Astrocyte of the hippocampus (primary cell): ENCODE results near the gene SPTBN1.
A peak's percentile ranks its signal among the peaks of the same experiment; 100 is the strongest.

ENCODE experiments used
- DNase-seq: peaks from one replicate; pipeline ENCODE4 v3.0.0; 2011; ENCODE audit warnings: low read depth, low spot score

Gene SPTBN1

GRCh38 chr2:54434229-54434628, 21.9 kb upstream of the SPTBN1 start:
- DNase-seq, result no peak

DNA sequence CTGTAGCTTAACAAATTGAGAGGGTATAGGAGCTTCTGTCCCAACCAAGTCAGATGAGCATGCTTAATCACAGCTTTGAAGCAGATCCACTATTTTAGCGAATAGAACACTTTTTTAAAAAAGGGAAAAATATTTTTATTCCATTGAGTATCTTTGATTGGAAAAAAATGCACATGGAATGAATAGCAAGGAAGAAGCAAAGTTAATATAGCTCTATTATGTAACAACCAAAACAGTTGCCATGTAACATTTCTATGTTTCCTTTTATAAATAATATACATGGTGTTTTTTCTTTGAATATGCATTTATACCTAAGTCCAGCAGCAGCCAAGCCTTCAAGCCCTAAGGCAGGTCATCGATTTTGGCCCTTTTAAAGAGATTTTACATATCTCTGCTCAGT, 21.4 kb upstream of the SPTBN1 start:
- no peak for DNase-seq

DNA sequence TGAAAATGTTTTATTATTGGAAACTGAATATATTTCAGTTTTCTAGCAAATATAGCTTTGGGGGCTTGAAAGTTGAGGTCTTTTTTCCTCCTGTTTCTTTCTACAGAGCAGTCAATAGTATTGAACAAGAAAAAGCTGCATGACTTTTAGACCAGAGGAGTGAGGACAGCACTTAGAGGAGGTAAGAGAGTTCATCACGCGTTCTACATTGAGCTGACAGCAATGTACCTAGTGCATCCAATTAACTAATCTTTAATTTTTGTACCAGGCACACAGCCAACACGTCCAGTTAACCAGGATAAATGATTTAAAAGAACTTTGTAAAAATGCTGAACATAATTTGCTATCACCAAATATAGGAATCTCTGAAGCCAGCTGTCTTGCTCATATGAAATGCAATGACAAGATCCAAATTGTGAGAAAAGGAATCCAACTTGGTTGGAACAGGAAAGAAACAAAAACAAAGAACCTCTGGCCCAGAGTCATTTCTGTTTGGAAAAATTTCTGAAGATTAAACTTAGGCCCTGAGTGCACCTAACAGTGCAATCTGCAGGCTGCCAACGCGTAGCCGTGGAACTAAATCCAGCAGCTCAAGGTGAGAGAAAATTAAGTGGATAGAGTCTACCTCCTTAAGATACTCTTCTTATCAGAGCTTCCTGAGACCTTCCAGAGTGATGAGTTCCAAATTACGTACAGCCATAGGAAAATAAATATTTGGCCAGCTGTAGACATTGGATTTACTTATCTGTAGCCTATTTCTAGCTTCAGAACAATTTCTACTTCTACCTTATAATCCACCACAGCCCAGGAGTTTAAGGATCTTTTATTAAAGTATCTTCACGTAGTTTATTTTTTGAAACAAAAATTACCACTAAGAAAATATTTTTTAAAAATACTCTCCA, 20.6 kb upstream of the SPTBN1 start:
- no peak for DNase-seq

DNA sequence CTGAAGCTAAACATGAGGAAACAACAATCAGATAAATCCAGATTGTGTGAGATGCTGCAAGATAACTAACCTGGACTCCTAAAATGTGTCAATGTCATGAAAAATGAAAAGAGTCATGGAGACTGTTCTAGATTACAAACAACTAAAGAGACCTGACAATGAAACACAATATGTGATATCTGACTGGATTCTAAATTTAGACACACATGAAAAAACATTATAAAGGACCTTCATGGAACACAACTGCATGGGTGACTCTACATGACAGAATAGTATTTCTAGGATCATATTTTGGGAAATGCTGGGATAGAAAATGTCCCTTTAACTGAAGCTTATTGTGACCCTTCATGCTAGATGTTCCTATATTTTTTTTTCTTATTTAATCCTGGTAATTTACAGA, 18.5 kb upstream of the SPTBN1 start:
- no peak for DNase-seq

GRCh38 chr2:54438271-54438670, 17.9 kb upstream of the SPTBN1 start:
- DNase-seq, result no peak

- no peak for DNase-seq
These were observed 16.5 kb upstream of the SPTBN1 start for GRCh38 chr2:54439582-54439981.

DNA sequence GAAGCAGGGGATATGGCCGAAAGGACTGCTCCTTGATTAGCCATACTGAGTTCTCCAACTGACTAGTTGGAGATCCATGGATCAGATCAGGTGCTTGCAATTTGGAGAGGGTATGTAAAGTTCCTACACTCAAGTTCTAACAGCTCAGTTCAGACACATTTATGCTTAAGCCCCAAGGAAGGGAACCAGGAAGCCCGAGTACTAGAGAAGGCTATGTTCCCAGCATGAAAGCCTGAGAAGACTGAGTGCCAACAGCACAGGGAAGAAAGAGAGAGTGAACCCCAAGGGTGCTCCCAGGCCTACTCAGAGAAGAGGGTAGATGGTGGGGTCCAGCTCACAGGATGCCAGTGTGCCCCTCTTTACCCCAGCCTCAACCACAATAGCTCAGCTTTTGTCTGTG, 16.1 kb upstream of the SPTBN1 start:
- no peak for DNase-seq

- no peak for DNase-seq
These were observed 11.6 kb upstream of the SPTBN1 start for GRCh38 chr2:54444503-54444902.

DNA sequence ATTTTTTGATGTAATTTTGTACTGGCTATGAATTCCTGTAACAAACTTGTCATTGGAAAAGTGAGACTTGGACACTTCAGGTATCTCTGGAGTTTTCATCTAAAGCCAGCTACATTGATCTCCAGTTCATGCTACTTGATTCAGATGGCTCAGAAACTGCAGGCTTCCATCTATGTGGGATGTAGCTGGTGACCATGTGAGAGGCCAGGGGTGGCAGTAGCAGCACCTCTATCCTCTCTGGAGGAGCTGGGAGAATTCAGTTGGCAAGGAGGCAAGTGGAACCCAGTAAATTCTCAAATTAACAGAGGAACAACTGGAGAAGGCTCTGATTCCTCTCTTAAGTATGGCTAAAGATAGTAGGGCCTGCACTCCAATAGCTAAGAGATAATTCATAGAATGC, 10.0 kb upstream of the SPTBN1 start:
- no peak for DNase-seq

- DNase-seq, result no peak
These were observed 9.5 kb upstream of the SPTBN1 start for GRCh38 chr2:54446625-54447024.

GRCh38 chr2:54454548-54455130, 1.5 kb upstream of the SPTBN1 start:
- no peak for DNase-seq

GRCh38 chr2:54455131-54455562, 980 bp upstream of the SPTBN1 start:
- DNase-seq, result peak; percentile 40

GRCh38 chr2:54456362-54456611, 160 bp downstream of the SPTBN1 start:
- no peak for DNase-seq

- peak; percentile 78 for DNase-seq
These were observed 640 bp downstream of the SPTBN1 start for GRCh38 chr2:54456612-54457322.

GRCh38 chr2:54457323-54458023, 1.3 kb downstream of the SPTBN1 start:
- peak; percentile 58 for DNase-seq

- DNase-seq, result peak; percentile 33
These were observed 2.9 kb downstream of the SPTBN1 start for GRCh38 chr2:54459037-54459441.

DNA sequence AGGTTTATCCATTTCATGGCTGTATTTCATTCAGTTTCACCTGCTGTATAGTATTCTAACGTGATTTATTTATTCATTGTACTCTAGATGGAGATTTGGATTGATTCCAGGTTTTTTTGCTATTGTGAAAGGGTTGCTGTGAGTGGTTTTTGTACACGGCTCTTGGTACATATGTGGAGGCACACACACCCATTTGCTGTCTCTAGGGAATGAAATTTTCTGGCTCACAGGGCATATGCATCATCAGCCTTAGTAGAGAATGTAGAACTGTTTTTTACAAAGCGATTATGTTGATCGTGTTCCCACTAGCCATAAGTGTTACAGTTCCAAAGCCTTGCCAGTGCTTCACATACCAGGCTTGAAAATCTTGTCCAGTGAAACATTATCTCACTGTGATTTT, 5.1 kb downstream of the SPTBN1 start:
- no peak for DNase-seq

DNA sequence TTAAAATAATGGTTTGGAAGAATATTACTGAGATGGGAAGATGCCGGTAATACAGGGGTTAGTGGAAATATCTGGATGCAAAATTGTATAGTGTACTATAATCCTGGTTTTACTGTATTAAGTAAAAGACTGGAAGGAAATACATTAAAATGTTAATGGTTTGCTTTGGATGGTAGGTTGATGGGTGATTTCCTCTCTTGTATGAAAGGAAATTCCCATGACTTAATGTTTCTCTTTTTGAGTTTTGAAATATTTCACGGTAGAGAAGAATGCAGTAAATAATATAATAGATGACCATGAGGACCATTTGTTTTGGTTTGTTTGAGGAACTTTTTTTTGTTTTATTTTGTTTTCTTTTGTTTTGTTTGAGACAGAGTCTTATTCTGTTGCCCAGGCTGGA, 8.2 kb downstream of the SPTBN1 start:
- no peak for DNase-seq

DNA sequence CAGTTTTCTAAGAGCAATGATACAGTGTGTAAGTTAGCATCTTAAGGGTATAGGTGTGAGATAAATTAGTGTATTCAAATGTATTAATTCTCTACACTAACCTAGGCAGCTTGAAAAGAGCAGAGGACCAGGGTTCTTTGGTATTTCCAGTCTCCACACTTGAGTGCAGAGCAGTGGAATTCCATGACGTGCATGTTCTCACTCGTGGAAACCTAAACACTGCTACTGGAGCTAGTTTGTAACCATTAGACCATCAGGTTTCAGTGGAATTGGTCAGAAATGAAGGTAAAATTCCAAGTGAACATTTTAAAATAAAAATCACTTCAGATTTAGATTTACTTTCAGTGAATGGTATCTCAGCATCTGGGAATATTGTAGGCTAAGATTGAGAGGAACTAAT, 9.0 kb downstream of the SPTBN1 start:
- DNase-seq, result no peak

GRCh38 chr2:54466870-54467269, 10.7 kb downstream of the SPTBN1 start:
- DNase-seq, result no peak

DNA sequence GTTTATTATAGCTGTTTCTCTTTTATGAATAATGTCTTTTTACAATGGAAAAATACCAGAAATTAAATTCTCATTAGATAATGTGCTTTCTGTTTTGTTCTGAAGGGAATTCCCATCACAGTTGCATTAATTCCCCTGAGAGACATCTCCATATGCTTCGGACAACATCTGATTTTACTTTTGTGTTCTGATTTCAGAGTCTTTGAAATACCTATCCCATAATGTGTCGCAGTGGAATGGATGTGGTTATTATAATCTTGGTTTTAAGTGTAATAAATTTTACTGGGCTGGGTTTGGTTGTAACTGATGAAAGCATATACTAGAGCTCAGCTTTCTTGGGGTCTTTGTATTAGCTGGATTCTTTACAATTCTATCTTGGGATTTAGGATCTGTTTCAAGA, 12.5 kb downstream of the SPTBN1 start:
- DNase-seq, result no peak

GRCh38 chr2:54469484-54470053, 13.4 kb downstream of the SPTBN1 start:
- no peak for DNase-seq
